AG08395 (cell line): ENCODE results near the gene CMAS.
"Not testable (repeated sequence)": the region's sequence is repeated elsewhere in the genome, so short reads cannot be mapped to it uniquely, and the experiment has no call there.

Experiments used
- DNase-seq: peaks from one replicate; pipeline ENCODE4 v3.0.0; 2012; ENCODE audit warnings: mixed read lengths, low spot score

CMAS gene

GRCh38 chr12:22046090-22046967 is at the start of gene CMAS:
CMAS (plus strand) TSS chr12:22046218; CDS start chr12:22046304, 86 bp downstream.
- peak; percentile 88 for DNase-seq

DNA sequence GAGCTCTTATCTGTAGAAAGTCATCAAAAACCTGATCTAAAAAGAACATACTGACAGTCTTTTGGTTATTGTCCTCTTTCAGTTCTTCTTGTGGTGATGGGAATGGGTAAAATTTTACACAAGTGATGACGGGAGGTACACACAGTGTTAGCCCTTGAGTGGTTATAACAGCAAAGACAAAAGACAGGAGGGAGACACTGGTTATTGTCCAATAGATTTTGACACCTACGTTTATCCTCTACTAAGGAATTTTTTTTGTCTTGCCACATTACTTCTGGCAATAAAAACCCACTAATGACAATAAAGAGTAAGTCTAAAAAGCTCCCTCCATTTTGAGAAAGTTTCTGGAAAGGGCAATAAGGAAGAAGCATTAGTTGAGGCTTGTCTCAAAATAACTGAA is 47.7 kb upstream of the CMAS start:
- no peak for DNase-seq

DNA sequence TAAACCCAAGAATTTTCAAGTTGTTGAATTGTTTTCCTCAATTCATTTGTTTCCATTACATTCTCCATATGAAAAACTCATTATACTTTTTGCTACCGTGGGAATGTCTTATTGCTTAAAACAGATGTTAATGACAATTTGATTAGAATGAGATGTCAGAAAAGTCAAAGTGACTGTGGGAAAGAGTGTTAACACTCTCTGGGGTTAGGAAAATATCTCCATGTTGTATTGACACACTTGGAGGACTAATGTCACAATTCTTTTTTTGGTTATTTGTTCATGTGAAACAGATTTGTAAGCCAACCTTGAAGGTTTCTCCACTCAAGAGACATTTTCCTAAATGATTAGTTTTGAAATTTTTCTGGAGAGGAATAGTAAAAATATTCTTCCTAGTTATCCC is 47.2 kb upstream of the CMAS start:
- no peak for DNase-seq

GRCh38 chr12:22002430-22002829 is 43.6 kb upstream of the CMAS start:
- no peak for DNase-seq

GRCh38 chr12:22007794-22008193 is 38.2 kb upstream of the CMAS start:
- DNase-seq: not testable (repeated sequence)

- DNase-seq: no peak
Observed at GRCh38 chr12:22008196-22008595, 37.8 kb upstream of the CMAS start.

GRCh38 chr12:22014041-22014782 is 31.8 kb upstream of the CMAS start:
- no peak for DNase-seq

- no peak for DNase-seq
Observed at GRCh38 chr12:22014783-22015144, 31.3 kb upstream of the CMAS start.

DNA sequence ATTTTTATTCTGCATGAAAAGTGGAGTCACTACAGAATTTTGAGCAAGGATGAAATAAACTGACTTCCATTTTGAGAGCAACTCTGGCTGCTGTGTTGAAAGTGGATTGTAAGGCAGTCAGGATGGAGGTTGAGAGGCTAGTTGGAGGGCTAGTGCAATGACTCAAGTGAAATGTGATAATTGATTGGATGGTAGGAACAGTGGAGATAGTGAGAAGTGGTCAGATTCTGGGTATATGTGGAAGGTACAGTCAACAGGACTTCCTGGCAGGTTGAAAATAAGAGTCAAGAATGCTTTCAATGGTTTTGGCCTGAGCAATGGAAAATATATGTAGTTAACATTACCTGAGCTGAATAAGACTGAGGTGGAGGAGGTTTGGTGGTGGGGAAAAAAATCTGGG is 29.0 kb upstream of the CMAS start:
- no peak for DNase-seq

DNA sequence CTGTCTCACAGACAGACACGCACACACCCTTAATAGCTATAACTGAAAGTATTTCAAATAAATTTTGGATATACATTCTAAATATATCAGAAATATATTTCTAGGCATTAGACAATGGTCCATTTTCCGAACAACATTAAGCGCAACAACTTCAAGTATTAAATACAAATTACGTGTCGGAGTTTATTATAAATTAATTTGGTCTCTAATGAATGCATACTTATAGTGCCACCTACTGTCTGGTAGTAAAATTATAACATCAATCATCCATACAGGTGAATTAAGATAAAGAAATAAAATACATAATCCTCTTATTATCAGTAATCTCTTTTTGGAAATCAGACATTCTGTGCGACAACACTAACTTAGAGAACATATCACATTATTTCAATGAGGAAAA is 27.2 kb upstream of the CMAS start:
- no peak for DNase-seq

DNA sequence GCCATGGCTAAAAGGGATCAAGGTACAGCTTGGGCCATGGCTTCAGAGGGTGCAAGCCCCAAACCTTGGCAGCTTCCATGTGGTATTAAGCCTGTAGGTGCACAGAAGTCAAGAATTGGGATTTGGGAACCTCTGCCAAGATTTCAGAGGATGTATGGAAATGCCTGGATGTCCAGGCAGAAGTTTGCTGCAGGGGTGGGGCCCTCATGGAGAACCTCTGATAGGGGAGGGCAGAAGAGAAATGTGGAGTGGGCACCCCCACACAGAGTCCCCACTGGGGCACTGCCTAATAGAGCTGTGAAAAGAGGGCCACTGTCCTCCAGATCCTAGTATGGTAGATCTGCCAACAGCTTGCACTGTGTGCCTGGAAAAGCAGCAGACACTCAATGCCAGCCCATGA is 22.5 kb upstream of the CMAS start:
- not testable (repeated sequence) for DNase-seq

DNA sequence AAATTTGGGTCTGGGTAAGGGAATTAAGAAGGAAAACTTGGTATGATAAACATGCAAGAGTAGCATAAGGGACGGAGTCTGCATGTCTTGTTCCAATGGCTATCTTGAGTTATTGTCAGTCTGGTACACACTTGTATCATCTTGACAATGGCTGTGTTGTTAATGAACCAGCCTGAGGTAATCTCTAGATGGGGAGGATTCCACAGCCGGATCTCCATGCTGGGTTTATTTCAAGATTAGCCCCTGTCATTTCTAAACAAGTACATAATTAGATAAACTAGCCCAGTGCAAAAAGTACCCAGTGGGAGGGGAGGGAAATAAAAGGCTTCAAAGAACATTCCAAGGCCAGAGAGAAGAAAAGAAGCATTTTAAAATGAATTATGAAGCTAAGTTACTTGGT is 16.5 kb upstream of the CMAS start:
- DNase-seq: no peak

GRCh38 chr12:22029991-22030390 is 16.0 kb upstream of the CMAS start:
- no peak for DNase-seq

GRCh38 chr12:22032732-22033131 is 13.3 kb upstream of the CMAS start:
- DNase-seq: no peak

GRCh38 chr12:22034709-22035506 is 11.1 kb upstream of the CMAS start:
- no peak for DNase-seq

- no peak for DNase-seq
Observed at GRCh38 chr12:22037947-22038346, 8.1 kb upstream of the CMAS start.

GRCh38 chr12:22038734-22039133 is 7.3 kb upstream of the CMAS start:
- DNase-seq: no peak

DNA sequence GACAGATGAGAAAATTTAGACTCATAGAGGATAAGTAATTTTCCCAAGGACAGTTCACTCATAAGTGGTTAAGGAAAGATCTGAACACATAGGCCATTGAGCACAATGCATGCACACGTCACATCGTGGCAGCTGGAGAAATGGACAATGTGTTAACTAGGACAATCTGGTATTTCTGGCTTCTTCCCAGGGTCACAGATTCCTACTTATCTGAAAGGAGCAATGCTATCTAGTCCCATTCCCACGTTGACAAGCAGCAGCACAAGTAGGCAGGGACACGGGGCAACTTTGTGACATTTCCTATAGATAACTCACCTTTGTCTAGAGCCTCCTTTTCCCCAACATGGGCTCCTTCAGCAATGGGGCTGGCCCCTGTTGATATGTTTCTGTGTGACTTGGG is 6.7 kb upstream of the CMAS start:
- DNase-seq: no peak

DNA sequence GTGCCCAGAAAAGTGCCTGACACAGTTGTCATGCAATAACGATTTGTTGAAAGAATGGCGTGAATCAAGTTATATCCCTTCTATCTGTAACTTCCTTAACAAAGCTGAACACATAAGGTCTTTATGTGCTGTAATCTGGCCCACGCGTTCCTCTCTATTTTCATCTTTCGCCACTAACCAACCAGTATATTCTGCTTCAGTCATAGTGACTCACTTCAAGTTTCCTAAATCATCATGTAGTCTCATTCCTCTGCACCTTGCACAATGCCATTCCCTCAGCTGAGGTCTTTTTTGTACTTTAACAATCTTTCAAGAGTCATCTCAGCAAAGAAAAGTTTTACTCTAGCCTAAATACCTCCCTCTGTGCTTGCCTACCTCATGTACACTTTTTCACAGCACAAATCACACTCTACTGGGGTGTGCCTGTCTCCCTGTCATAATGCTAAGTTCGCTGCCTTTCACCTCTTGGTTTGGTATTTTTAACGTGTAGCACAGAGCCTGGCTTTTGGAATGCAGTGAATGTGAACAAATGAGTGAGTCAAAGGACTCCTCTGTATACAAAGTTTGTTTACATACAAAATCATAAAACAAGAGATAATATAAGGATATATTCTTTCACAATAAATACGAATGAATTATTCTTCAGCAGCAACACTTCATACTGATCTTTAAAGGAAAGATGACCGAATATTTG is 2.9 kb upstream of the CMAS start:
- no peak for DNase-seq

DNA sequence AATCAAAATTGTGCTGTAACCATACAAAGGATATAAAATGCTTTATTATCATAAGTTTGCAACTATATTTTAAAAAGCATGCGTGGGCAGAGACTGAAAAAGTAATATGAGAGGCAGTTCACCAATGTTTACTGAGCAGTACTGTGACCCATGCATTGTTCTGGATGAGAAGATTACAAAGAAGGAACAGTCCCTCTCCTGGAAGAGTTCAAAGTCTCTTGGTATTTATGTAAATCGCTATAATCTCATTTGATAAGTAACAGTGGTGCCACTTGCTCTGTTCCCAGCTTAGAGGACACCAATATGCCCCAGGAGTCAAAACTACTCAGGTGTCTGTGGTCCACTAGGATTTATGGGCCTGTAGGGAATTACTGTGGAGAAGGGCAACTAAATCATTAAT is 2.1 kb upstream of the CMAS start:
- no peak for DNase-seq

GRCh38 chr12:22044391-22044790 is 1.6 kb upstream of the CMAS start:
- no peak for DNase-seq

- no peak for DNase-seq
Observed at GRCh38 chr12:22046968-22047390, 961 bp downstream of the CMAS start.
